HAP-1 (cell line): ENCODE data around the gene SOAT2.

Source experiments
- DNase-seq, 2 experiments: peaks; one replicate each; pipeline ENCODE4 v3.0.0-alpha.2; 2016 to 2020; ENCODE audit warnings: low spot score in 2 of 2
- H3K27me3 ChIP-seq: fragments of 250-450 bp; sonication (Bioruptor Pico); 2 replicates; pipeline ENCODE4 v1.5.1; 2020; ENCODE audit warnings: low read depth, mild to moderate bottlenecking, moderate library complexity
- H3K36me3 ChIP-seq: fragments of 250-450 bp; sonication (Bioruptor Pico); replicated peaks from 2 replicates; pipeline ENCODE4 v1.5.1; 2020; ENCODE audit warnings: mild to moderate bottlenecking
- H3K4me1 ChIP-seq: fragments of 250-450 bp; sonication (Bioruptor Pico); 2 replicates; pipeline ENCODE4 v1.5.1; 2020; ENCODE audit warnings: mild to moderate bottlenecking
- H3K4me3 ChIP-seq: fragments of 250-450 bp; sonication (Bioruptor Pico); 2 replicates; pipeline ENCODE4 v1.5.1; 2020; ENCODE audit warnings: mild to moderate bottlenecking, moderate library complexity
- H3K9me3 ChIP-seq: fragments of 250-450 bp; sonication (Bioruptor Pico); 2 replicates; pipeline ENCODE4 v1.5.1; 2020; ENCODE audit warnings: mild to moderate bottlenecking, moderate library complexity
- in situ Hi-C: fragments of 300-500 bp; cut with MboI; formaldehyde crosslinking; loops from 3 replicates; pipeline ENCODE4 v1.14.3; 2020; ENCODE audit warnings: low sequenced_read_pairs, inconsistent platforms, mixed read lengths

The SOAT2 gene

GRCh38 chr12:53068811-53069585 lies 34.3 kb upstream of the SOAT2 start:
- Histone ChIP-seq H3K9me3 (no peaks in the 10 kb centered on the region), H3K36me3 (peaks cover 8% of the 10 kb centered on the region; the same call in 1 of the 2 replicates), H3K4me3 (no peak overlapping the region), H3K4me1 (no peaks in the 10 kb centered on the region), H3K27me3 (no peaks in the 10 kb centered on the region)
- in situ Hi-C loops, result loop anchor here (10.0 kb wide), 1 partner anchor 216 kb away; no protein-coding TSS in a partner anchor
- no peak for DNase-seq

- Histone ChIP-seq H3K4me3 (no peak overlapping the region), H3K36me3 (peaks cover 11% of the 10 kb centered on the region; the same call in 1 of the 2 replicates), H3K9me3 (no peaks in the 10 kb centered on the region), H3K4me1 (no peaks in the 10 kb centered on the region), H3K27me3 (no peaks in the 10 kb centered on the region)
- no peak for DNase-seq
- in situ Hi-C loops, result loop anchor here (10.0 kb wide), 1 partner anchor 215 kb away; no protein-coding TSS in a partner anchor
Observed at GRCh38 chr12:53069621-53070410, 33.5 kb upstream of the SOAT2 start.

GRCh38 chr12:53070877-53071492 lies 32.3 kb upstream of the SOAT2 start:
- Histone ChIP-seq H3K36me3 (peaks cover 6% of the 10 kb centered on the region; the same call in 1 of the 2 replicates), H3K4me1 (no peaks in the 10 kb centered on the region), H3K27me3 (no peaks in the 10 kb centered on the region), H3K4me3 (no peak overlapping the region), H3K9me3 (no peaks in the 10 kb centered on the region)
- in situ Hi-C loops, result no loop called here
- no peak for DNase-seq

GRCh38 chr12:53071591-53072551 lies 31.4 kb upstream of the SOAT2 start:
- in situ Hi-C loops, result no loop called here
- Histone ChIP-seq H3K4me3 (no peak overlapping the region), H3K9me3 (no peaks in the 10 kb centered on the region), H3K27me3 (no peaks in the 10 kb centered on the region), H3K4me1 (no peaks in the 10 kb centered on the region), H3K36me3 (peaks cover 6% of the 10 kb centered on the region; the same call in 1 of the 2 replicates)
- no peak for DNase-seq

- no peaks in the 10 kb centered on the region for H3K9me3 ChIP-seq
- in situ Hi-C loops, result no loop called here
- no peak overlapping the region for H3K4me3 ChIP-seq
- no peak for DNase-seq
- peaks cover 6% of the 10 kb centered on the region; the same call in 1 of the 2 replicates for H3K36me3 ChIP-seq
- no peaks in the 10 kb centered on the region for H3K27me3 ChIP-seq
- H3K4me1 ChIP-seq, result no peaks in the 10 kb centered on the region
Observed at GRCh38 chr12:53073881-53074280, 29.4 kb upstream of the SOAT2 start.

- Histone ChIP-seq H3K4me1 (no peaks in the 10 kb centered on the region), H3K27me3 (no peaks in the 10 kb centered on the region), H3K4me3 (no peak overlapping the region), H3K9me3 (no peaks in the 10 kb centered on the region), H3K36me3 (peaks cover 6% of the 10 kb centered on the region; the same call in 1 of the 2 replicates)
- in situ Hi-C loops, result no loop called here
- DNase-seq, result no peak
Observed at GRCh38 chr12:53074283-53074998, 28.8 kb upstream of the SOAT2 start.

GRCh38 chr12:53074999-53075370 lies 28.3 kb upstream of the SOAT2 start:
- H3K4me1 ChIP-seq, result peaks cover 5% of the 10 kb centered on the region
- H3K27me3 ChIP-seq, result no peaks in the 10 kb centered on the region
- no peak overlapping the region for H3K4me3 ChIP-seq
- no peak for DNase-seq
- peaks cover 6% of the 10 kb centered on the region; the same call in 1 of the 2 replicates for H3K36me3 ChIP-seq
- no peaks in the 10 kb centered on the region for H3K9me3 ChIP-seq
- in situ Hi-C loops, result no loop called here

- Histone ChIP-seq H3K9me3 (no peaks in the 10 kb centered on the region), H3K36me3 (peaks cover 6% of the 10 kb centered on the region; the same call in 1 of the 2 replicates), H3K4me3 (no peak overlapping the region), H3K27me3 (no peaks in the 10 kb centered on the region), H3K4me1 (peaks cover 5% of the 10 kb centered on the region)
- in situ Hi-C loops, result no loop called here
- DNase-seq, result no peak
Observed at GRCh38 chr12:53076461-53076860, 26.8 kb upstream of the SOAT2 start.

- Histone ChIP-seq H3K9me3 (no peaks in the 10 kb centered on the region), H3K4me3 (no peak overlapping the region), H3K27me3 (no peaks in the 10 kb centered on the region), H3K4me1 (peaks cover 5% of the 10 kb centered on the region), H3K36me3 (peaks cover 6% of the 10 kb centered on the region; the same call in 1 of the 2 replicates)
- in situ Hi-C loops, result no loop called here
- no peak for DNase-seq
Observed at GRCh38 chr12:53077030-53077429, 26.3 kb upstream of the SOAT2 start.

- in situ Hi-C loops, result no loop called here
- Histone ChIP-seq H3K4me1 (peaks cover 5% of the 10 kb centered on the region), H3K36me3 (peaks cover 6% of the 10 kb centered on the region; the same call in 1 of the 2 replicates), H3K27me3 (no peaks in the 10 kb centered on the region), H3K9me3 (no peaks in the 10 kb centered on the region), H3K4me3 (peak overlapping the region; percentile 46)
- DNase-seq, result no peak
Observed at GRCh38 chr12:53078425-53079225, 24.7 kb upstream of the SOAT2 start.

GRCh38 chr12:53079226-53080117 lies 23.8 kb upstream of the SOAT2 start, which contains the start of gene SPRYD3:
SPRYD3 (minus strand) TSS chr12:53079390; CDS start chr12:53079333, 57 bp downstream.
- Histone ChIP-seq H3K36me3 (peaks cover under 1% of the 10 kb centered on the region; the same call in 1 of the 2 replicates), H3K9me3 (no peaks in the 10 kb centered on the region), H3K4me3 (peak within 1 kb of the TSS; percentile 46), H3K27me3 (no peaks in the 10 kb centered on the region), H3K4me1 (peaks cover 5% of the 10 kb centered on the region)
- peak; percentile 95 to 97 for DNase-seq
- in situ Hi-C loops, result no loop called here
